ENCODE data around the gene ZNF385D. TPM values are rescaled to one million over a fixed set of nuclear protein-coding genes. Genes with fewer than 3 reads are reported as not detected.

Gene ZNF385D
- total RNA-seq, 2 donors from 2014 or later: 1.5 to 2.6 TPM

- no peak for DNase-seq
- H3K9me3 ChIP-seq: no peaks in the 10 kb centered on the region
- H3K9ac ChIP-seq (ENCODE audit: low read depth in 2 of 2, low read length in 2 of 2): no peak overlapping the region
- no peak overlapping the region for H3K4me3 ChIP-seq
- H3K27me3 ChIP-seq: no peaks in the 10 kb centered on the region
- TF ChIP-seq CTCF (IDR thresholded peaks at IDR 0.05): no peak
- no peak overlapping the region for H3K27ac ChIP-seq
- intact Hi-C loops (cut with DNase I): no loop called here
- no peaks in the 10 kb centered on the region for H3K4me1 ChIP-seq
- H3K36me3 ChIP-seq: no peaks in the 10 kb centered on the region
These were observed 288.9 kb downstream of the ZNF385D start for GRCh38 chr3:21462141-21462540.

GRCh38 chr3:21457084-21457483 is 293.9 kb downstream of the ZNF385D start:
- intact Hi-C loops (cut with DNase I): no loop called here
- no peaks in the 10 kb centered on the region for H3K4me1 ChIP-seq
- H3K4me3 ChIP-seq: no peak overlapping the region
- H3K27ac ChIP-seq: no peak overlapping the region
- no peak for TF ChIP-seq CTCF (IDR thresholded peaks at IDR 0.05)
- no peak overlapping the region for H3K9ac ChIP-seq (ENCODE audit: low read depth in 2 of 2, low read length in 2 of 2)
- no peaks in the 10 kb centered on the region for H3K36me3 ChIP-seq
- no peaks in the 10 kb centered on the region for H3K27me3 ChIP-seq
- no peak for DNase-seq
- no peaks in the 10 kb centered on the region for H3K9me3 ChIP-seq

GRCh38 chr3:21449738-21450137 is 301.3 kb downstream of the ZNF385D start:
- TF ChIP-seq CTCF (IDR thresholded peaks at IDR 0.05): no peak
- intact Hi-C loops (cut with DNase I): no loop called here
- Histone ChIP-seq H3K9me3 (no peaks in the 10 kb centered on the region), H3K27ac (no peak overlapping the region), H3K4me3 (no peak overlapping the region), H3K4me1 (no peaks in the 10 kb centered on the region), H3K27me3 (no peaks in the 10 kb centered on the region), H3K9ac (ENCODE audit: low read depth in 2 of 2, low read length in 2 of 2) (no peak overlapping the region), H3K36me3 (no peaks in the 10 kb centered on the region)
- DNase-seq: no peak

- Histone ChIP-seq H3K36me3 (no peaks in the 10 kb centered on the region), H3K4me3 (no peak overlapping the region), H3K9ac (ENCODE audit: low read depth in 2 of 2, low read length in 2 of 2) (no peak overlapping the region), H3K27me3 (no peaks in the 10 kb centered on the region), H3K4me1 (no peaks in the 10 kb centered on the region), H3K9me3 (no peaks in the 10 kb centered on the region), H3K27ac (no peak overlapping the region)
- intact Hi-C loops (cut with DNase I): no loop called here
- DNase-seq: no peak
- no peak for TF ChIP-seq CTCF (IDR thresholded peaks at IDR 0.05)
These were observed 303.4 kb downstream of the ZNF385D start for GRCh38 chr3:21447476-21448151.

- intact Hi-C loops (cut with DNase I): no loop called here
- TF ChIP-seq CTCF (IDR thresholded peaks at IDR 0.05): no peak
- no peaks in the 10 kb centered on the region for H3K9me3 ChIP-seq
- H3K4me1 ChIP-seq: no peaks in the 10 kb centered on the region
- no peaks in the 10 kb centered on the region for H3K27me3 ChIP-seq
- H3K4me3 ChIP-seq: no peak overlapping the region
- no peak overlapping the region for H3K9ac ChIP-seq (ENCODE audit: low read depth in 2 of 2, low read length in 2 of 2)
- H3K36me3 ChIP-seq: no peaks in the 10 kb centered on the region
- DNase-seq: no peak
- no peak overlapping the region for H3K27ac ChIP-seq
These were observed 304.0 kb downstream of the ZNF385D start for GRCh38 chr3:21446945-21447475.

Data from colonic mucosa (tissue), 4 donors.